ENCODE measurements around the gene XPR1.

Gene XPR1

GRCh38 chr1:180901076-180901990 is 269.5 kb downstream of the XPR1 start:
- no peak for DNase-seq

DNA sequence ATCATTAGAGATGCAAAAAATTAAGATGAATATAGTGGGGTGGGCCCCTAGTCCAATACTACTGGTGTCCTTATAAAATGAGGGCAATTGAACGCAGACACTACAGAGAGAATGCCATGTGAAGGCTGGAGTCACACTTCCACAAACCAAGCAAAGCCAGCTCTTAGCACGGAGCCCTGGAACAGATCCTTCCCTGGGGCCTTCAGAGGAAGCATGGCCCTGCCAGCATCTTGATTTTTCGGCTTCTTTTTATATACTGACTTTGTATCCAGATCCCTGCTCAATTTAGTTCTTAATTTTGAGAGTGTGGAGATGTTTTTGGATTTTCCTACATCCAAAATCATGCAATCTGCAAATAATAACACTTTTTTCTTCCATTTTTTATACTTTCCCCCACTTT is 270.7 kb downstream of the XPR1 start:
- no peak for DNase-seq

- DNase-seq = no peak
These were observed 274.1 kb downstream of the XPR1 start for GRCh38 chr1:180905927-180906326.

DNA sequence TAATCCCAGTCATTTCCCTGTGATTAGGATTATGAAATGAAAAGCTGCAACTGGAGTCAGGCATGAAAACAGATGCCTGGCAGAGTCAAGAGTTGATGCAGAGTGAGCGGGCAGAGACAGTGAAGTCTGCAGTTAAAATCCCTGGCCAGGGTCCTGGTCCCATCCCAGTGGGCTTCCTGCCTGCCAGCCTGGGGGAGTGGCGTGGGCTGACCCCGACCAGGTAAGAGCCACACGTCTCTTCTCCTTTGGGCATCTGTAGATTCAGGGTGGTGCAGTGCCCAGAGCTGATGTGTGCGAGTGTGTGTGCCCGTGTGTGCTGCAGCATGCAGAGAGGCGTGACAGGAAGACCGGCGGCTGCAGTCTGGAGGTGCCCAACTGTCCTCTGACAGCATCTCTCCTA is 274.7 kb downstream of the XPR1 start:
- no peak for DNase-seq

- DNase-seq = no peak
These were observed 275.7 kb downstream of the XPR1 start for GRCh38 chr1:180907313-180908055.

DNA sequence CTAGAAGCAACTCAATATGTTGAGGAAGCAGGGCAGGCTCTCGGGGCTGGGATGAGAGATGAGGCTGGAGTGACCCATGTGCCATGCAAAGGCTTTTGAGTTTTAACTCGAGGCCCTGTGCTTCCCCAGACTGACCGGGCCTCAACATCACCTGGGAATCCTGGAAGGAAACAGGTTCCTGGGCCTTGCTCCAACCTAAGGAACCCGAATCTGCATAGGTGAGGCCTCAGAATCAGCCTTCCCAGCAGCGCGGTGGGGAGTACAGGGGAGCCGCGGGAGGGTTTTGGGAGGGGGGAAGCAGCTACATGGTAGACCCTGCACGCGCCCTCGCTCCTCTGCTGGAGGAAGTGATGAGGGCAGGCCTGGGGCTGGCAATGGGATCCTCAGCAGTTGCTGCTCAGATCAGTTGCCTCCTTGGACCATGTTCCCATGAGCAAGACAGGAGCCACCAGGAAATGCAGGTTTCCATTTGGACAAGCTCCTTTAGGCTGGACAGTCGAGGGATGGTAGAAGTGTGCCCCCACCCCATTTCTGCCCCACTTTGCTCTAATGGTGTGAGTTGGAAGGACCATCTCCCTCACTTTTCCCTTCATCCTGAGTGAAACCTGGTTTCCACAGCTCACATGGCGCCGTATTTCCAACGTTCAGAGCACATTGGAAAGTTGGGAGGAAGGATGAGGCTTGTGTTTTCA is 276.4 kb downstream of the XPR1 start:
- DNase-seq = no peak

DNA sequence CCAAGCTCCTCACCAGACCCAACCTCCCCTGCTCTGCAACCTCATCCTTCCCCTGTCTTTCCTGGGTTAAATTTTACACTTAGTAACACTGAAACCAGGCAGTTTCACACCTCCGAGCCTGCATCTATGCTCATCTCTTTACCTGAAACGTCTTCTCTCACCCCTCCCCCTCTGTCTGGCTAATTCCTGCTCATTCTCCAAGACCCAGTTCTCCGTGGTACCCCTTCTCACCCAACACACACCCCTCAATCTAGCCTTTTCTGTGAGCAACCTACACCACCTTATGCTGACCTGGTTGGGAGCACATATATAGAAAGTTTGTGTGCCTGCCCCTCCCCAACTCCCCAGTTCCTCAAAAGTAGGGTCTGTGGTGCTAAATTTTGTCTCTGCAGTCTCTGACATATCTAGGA is 277.2 kb downstream of the XPR1 start:
- DNase-seq = no peak

DNA sequence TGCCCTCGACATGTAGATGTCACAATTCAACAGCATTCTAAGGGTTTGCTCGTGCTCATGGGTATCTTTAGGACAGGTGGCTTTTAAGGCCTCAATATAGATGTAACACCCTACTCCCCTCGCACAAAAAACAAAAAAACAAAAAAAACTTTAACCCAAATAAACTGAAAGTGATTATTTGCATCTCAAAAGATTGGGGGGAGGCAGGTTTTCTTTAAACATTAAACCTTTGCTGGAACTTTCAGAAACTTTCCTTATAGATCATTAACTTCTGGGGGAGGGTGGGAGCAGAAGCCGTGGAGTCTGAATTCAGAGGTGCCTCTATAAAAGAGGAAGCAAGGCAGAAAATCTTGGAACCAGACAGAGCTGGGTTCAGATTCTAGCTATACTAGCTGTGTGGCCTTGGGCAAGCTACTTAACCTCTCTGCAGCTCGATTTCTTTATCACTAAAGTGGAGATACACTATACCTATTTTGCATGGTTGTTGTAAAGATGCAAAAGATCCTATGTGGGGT is 277.7 kb downstream of the XPR1 start:
- no peak for DNase-seq

GRCh38 chr1:180911640-180912191 is 279.9 kb downstream of the XPR1 start:
- DNase-seq = no peak

GRCh38 chr1:180912211-180912800 is 280.5 kb downstream of the XPR1 start:
- no peak for DNase-seq

- DNase-seq = no peak
These were observed 281.2 kb downstream of the XPR1 start, which contains the start of gene KIAA1614 for GRCh38 chr1:180912801-180913565. KIAA1614 (plus strand) TSS chr1:180912897; CDS start chr1:180913244, 347 bp downstream.

GRCh38 chr1:180915426-180915965 is 283.7 kb downstream of the XPR1 start:
- DNase-seq = no peak

DNA sequence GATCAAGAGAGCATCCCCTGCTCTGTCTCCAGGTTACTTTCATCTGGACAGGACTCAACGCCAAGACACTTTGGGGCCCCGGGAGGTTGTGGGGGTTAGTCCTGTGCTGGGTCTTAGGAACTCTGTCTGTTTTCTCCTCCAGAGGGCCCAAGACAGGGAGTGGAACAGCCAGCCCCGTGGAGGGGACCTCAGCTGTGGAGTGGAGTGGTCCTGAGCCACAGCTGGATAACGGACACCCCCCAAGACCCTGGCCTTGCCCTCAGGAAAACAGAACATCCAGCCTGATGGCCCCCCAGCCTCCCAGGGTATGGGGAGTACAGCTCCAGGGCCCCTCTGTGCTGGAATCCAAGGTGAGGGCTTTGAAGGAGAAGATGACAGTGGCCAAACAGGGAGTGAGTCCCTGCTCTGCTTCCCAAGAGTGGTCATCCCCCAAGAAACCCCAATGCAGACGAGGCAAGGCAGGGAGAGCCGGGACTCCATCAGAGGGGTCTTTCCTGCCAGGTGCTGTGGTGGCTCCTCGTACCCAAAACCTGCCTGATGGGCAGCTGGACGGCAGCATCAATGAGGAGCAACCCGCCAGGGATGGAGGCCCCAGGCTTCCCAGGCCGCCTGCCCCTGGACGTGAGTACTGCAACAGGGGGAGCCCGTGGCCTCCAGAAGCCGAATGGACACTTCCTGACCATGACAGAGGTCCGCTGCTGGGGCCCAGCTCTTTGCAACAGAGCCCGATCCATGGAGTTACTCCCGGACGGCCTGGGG is 284.4 kb downstream of the XPR1 start:
- no peak for DNase-seq

DNA sequence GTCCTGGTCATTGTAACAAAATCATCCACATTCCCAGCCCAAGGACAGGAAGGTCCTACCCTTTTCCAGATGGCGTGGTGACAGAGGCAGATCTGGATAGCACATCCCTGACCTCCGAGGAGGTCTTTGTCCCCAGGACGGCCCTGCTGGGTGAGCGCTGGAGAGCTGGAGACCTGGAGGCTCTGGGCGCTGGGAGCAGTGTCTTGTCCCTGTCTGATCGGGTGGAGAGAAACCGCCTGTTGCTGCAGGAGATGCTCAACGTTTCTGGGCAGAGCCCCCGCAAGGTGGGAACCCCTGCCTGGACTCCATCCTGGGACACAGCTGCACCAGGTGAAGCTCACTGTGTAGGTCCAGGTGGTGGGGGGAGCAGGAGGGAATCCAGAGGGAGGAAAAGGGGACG is 284.9 kb downstream of the XPR1 start:
- no peak for DNase-seq

GRCh38 chr1:180917306-180918065 is 285.7 kb downstream of the XPR1 start:
- DNase-seq = no peak

GRCh38 chr1:180918519-180918918 is 286.7 kb downstream of the XPR1 start:
- no peak for DNase-seq

DNA sequence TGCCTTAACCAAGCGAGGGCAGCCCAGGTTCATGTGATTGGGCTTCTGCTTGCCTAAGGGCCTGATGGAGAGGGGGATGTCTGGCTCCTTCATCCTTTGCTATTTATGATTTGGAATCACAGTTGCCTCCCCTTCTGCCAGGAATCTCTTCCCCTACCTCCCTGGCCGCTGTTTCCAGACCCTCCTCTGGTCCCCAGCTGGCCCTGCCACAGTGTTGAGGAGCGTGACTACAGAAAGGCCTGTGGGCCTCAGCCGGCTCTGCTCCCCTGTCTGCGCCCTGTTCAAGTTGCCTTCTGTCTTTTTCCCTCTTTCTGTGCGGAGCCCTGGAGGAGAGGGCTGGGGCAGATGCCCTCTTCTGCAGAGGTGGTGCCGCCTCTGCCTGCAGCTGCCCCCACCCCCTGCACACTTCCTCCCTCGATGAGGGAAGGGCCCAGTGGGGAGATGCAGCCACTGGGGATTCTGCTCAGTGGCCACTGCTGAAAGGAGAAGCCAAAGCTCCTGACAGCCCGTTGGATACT is 287.4 kb downstream of the XPR1 start:
- no peak for DNase-seq

GRCh38 chr1:180920193-180920592 is 288.4 kb downstream of the XPR1 start:
- no peak for DNase-seq

- no peak for DNase-seq
These were observed 288.9 kb downstream of the XPR1 start for GRCh38 chr1:180920702-180921101.

GRCh38 chr1:180921386-180921785 is 289.6 kb downstream of the XPR1 start:
- no peak for DNase-seq

Measured in activated CD4-positive, alpha-beta T cell treated with anti-CD3 and anti-CD28 coated beads for 48 hours (primary cell).